GM12891 (cell line): Measurements from ENCODE around the gene RASL10A.
A peak's percentile ranks its signal among the peaks of the same experiment; 100 is the strongest.

Experiments used
- DNase-seq: peaks from one replicate; pipeline ENCODE4 v3.0.0; 2011; ENCODE audit warnings: low spot score; ENCODE audit not compliant: insufficient read length
- FAIRE-seq: peaks from 2 replicates; lab custom pipeline; 2011; peaks lifted over from hg19 to GRCh38; lab: Jason Lieb, UNC
- PAX5 ChIP-seq: IDR thresholded peaks from 2 replicates; pipeline ENCODE4 v1.6.1; 2011; ENCODE audit warnings: low read length, moderate library complexity, mild to moderate bottlenecking; ENCODE audit not compliant: insufficient read depth, severe bottlenecking
- POLR2A ChIP-seq: IDR thresholded peaks from 2 replicates; pipeline ENCODE4 v1.6.1; 2011; ENCODE audit warnings: low read depth, low read length, control low read depth
- POLR2AphosphoS5 ChIP-seq: IDR thresholded peaks from 2 replicates; pipeline ENCODE4 v1.6.1; 2011; ENCODE audit warnings: low read depth, low read length, control low read depth
- POU2F2 ChIP-seq: IDR thresholded peaks from 2 replicates; pipeline ENCODE4 v1.6.1; 2011; ENCODE audit warnings: low read depth, mild to moderate bottlenecking, control low read depth, low read length, moderate library complexity
- SPI1 ChIP-seq: IDR thresholded peaks from 2 replicates; pipeline ENCODE4 v1.6.1; 2011; ENCODE audit warnings: low read depth, low read length, control low read depth
- TAF1 ChIP-seq: IDR thresholded peaks from 2 replicates; pipeline ENCODE4 v1.6.1; 2011; ENCODE audit warnings: low read depth, low read length, control low read depth

Gene RASL10A

DNA sequence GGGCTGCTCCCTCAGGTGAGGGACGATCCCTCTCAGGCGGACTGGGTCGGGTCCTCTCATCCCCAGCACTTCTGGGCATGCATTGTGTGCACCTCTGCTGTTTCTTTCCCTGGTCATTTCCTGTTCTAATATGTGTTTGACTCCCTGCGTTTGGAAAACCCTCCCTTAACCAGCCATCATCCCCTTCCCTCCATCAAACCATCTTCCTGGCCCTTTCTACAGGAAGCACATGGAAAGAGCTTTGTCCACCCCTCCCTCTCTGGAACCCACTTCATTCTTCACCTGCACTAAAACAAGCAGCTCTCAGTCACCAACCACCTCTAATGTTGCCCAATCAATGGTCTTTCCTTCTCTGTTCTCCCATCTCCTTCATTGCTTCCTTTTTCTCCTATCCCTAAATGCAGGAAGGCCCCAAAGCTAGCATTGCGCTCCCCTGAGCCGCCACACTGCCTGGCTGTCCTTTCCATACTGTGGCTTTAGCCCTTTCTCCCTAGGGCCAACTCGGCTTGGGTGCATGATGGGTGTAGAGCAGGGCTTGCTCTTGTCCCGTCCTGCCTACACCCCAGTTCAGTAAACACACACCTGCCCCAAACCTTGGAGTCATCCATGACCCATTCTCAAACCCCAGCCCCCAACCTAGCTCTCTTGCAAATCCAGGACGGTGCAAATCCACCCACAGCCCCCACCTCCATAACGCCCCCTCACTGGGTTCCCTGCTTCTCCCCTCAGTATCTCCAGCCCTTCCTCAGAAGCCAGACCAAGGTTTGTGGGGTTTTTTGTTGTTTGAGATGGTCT, 14.5 kb downstream of the RASL10A start:
- DNase-seq (no peak), FAIRE-seq (no peak)
- TF ChIP-seq TAF1, result no peak
- peak; percentile 91 for TF ChIP-seq POU2F2
- no peak for TF ChIP-seq PAX5
- peak; percentile 89; the same call in 1 of the 2 replicates for TF ChIP-seq POLR2A
- TF ChIP-seq POLR2AphosphoS5, result peak; percentile 93
- no peak for TF ChIP-seq SPI1

DNA sequence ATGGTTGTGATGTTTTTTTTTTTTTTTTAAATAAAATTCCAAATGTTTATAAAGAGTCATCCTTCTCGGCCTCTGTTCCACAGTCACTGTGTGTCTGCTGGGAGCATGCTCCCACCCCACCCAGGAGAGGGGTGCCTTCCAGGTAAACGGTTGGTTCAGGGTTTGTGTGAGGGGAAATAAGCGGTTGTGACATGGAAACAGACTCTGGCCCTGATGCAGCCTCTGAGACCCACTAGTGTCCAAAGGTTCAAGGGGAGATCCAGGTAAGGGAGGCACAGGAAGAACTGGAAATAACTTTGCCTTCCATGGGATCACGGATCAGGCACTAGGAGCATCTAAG, 15.1 kb downstream of the RASL10A start:
- TF ChIP-seq PAX5 (no peak), SPI1 (no peak), POLR2AphosphoS5 (no peak), POU2F2 (no peak), POLR2A (no peak), TAF1 (no peak)
- no peak for DNase-seq
- FAIRE-seq, result no peak

DNA sequence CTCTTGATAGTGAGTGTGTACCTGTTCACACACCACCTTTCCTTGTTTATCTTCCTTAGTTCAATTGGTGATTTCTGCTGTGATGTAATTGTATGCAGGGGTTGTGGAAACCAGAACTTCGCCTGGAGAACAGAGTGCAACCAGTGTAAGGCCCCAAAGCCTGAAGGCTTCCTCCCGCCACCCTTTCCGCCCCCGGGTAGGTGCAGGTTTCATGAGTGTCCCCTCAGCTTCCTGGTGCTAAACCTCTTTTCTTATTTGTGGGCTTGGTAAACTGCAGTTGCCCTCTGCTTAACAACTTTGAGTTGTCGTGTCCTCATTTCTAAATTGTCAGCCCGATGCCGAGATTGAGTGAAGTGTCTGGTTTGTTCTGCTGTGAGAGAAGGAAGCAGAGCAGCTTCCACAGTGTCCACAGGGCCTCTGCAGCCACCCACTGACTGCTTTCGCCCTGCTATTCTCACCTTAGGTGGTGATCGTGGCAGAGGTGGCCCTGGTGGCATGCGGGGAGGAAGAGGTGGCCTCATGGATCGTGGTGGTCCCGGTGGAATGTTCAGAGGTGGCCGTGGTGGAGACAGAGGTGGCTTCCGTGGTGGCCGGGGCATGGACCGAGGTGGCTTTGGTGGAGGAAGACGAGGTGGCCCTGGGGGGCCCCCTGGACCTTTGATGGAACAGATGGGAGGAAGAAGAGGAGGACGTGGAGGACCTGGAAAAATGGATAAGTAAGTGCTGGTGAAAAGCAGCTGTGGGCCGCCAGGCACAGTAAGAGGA, 16.2 kb downstream of the RASL10A start:
- FAIRE-seq (no peak), DNase-seq (no peak)
- TF ChIP-seq SPI1 (no peak), POLR2AphosphoS5 (no peak), POLR2A (no peak), POU2F2 (no peak), PAX5 (no peak), TAF1 (no peak)

DNA sequence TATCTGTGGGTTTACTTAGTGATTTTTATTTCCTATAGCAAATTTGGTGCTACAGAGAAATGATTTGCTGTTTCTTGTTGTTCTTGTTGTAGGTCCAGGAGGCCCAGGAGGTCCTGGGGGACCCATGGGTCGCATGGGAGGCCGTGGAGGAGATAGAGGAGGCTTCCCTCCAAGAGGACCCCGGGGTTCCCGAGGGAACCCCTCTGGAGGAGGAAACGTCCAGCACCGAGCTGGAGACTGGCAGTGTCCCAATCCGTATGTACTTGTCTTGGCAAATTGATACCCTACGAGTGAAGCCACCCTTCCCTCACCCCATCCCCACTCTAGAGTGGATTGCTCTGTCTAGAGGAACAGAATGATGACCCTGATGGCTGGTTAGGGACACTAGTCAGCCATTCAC, 16.9 kb downstream of the RASL10A start:
- TF ChIP-seq POU2F2 (no peak), TAF1 (no peak), PAX5 (no peak), POLR2AphosphoS5 (no peak), POLR2A (no peak), SPI1 (no peak)
- FAIRE-seq (no peak), DNase-seq (no peak)

DNA sequence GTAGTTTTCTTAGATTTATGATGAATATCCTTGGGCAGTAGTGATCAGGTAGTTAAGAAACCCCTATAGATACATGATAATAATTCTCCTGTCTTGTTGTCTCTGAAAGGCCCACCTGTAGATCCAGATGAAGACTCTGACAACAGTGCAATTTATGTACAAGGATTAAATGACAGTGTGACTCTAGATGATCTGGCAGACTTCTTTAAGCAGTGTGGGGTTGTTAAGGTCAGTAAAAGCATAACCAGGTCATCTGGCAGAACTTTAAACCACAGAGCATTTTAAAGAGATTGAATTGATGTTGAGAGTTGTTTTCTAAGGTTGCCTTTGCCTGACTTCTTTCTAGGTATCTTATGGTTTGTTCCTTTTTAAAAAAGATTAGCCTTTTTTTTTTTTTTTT, 23.1 kb downstream of the RASL10A start:
- DNase-seq, result no peak
- TF ChIP-seq POU2F2 (no peak), PAX5 (no peak), POLR2AphosphoS5 (peak; percentile 22; the same call in 1 of the 2 replicates), POLR2A (no peak), SPI1 (no peak)

DNA sequence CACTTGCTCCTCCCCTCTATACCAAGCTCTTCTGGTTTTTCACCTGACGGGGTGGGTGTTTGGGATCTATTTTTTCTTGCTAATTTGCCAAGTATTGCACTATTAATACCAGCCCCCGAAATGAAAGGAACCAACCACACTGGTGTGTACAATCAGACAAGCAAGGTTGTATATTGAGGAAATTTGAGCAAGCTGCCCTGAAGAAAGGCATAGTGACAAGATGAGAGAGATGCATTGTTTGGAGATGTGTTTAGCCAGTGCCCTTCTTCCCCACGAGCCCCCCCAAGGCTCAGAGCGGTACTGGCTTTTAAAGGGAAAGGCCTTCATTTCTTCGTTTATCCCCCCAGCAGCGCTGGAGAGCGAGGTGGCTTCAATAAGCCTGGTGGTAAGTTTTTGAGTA, 24.3 kb downstream of the RASL10A start:
- FAIRE-seq (no peak), DNase-seq (no peak)
- TF ChIP-seq POLR2AphosphoS5 (peak; percentile 70; the same call in 1 of the 2 replicates), POLR2A (peak; percentile 42; the same call in 1 of the 2 replicates), TAF1 (no peak), POU2F2 (no peak), PAX5 (no peak), SPI1 (no peak)

More for the DNA sequence above, 23.1 kb downstream of the RASL10A start:
- peak; percentile 51 for FAIRE-seq

DNA sequence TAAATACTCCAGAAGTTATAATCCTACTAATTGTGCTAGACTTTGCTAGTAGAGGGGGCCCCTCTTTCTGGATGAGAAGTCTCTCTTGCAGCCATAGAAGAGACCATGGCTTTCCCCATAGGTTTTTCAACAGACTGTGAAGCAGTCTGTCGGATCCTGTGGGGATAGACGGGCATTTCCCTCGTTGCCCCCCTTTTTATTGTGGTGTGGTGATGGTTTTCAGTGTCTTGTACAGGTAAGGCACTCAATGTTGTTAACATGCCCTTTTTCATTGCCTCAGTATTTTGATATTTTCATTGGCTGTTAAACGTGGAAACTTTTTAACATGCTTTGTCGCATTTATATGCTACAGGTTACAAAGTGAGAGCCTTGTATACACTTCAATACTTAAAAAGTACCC, 25.4 kb downstream of the RASL10A start:
- DNase-seq (no peak), FAIRE-seq (no peak)
- TF ChIP-seq POLR2A (no peak), PAX5 (no peak), POU2F2 (no peak), TAF1 (no peak)

DNA sequence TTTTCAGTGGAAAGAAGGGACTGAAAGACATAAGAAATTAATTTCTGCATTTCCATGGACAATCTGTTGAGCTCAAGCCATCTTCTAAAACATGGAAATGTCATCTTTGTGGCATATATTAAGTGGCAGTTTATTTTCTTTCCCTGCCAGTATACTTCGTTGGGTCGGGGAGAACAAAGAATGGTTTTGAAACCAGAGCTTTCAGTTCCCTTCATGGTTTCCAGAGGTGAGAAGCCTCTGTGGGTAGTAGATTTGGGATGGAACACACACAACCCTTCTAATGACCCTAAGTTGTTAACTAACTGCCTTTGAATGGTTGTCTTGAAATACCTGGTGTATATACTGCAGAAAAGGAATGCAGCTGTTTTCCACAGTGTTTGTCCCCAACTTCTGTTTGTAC, 26.7 kb downstream of the RASL10A start:
- FAIRE-seq, result no peak
- no peak for DNase-seq
- TF ChIP-seq SPI1 (peak; percentile 48), TAF1 (no peak)

DNA sequence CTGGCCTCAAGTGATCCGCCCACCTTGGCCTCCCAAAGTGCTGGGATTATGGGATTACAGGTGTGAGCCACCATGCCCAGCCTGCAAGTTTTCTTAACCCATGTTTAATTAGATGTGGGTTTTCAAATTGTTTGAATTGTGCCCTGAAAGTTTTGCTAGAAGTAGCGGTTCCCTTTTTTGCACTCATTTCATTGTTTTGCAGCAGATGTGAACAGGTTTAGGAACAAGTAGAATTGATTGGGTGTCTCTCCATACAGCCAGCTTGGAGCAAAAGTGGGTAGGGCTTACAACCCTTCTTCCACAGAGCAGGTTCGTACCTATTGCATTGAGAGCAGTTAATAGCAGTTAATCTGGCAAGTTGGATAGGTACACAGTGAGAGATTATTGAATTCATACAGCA, 31.3 kb downstream of the RASL10A start:
- FAIRE-seq (no peak), DNase-seq (no peak)
- TF ChIP-seq PAX5 (no peak), SPI1 (peak; percentile 87)

DNA sequence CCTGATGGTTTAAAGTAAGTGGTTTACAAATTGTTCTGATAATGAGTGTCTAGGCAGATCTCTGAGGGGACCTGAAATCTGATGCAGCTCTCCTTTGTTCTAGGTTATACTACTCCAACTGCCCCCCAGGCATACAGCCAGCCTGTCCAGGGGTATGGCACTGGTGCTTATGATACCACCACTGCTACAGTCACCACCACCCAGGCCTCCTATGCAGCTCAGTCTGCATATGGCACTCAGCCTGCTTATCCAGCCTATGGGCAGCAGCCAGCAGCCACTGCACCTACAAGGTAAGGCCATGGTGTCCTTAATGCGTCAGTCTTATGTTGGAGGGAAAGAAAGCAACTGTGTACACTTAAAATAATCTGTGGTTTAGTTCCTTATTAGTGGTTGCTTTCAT, 37.6 kb downstream of the RASL10A start:
- TF ChIP-seq POLR2AphosphoS5 (0 out of 2 replicates have a peak, but pooled peaks have one; percentile 28), PAX5 (no peak)
- FAIRE-seq, result peak; percentile 55
- no peak for DNase-seq
